GM19438 (cell line): ENCODE measurements around the gene ARL15.
"Not testable (repeated sequence)": the region's sequence is repeated elsewhere in the genome, so short reads cannot be mapped to it uniquely, and the experiment has no call there.

Experiments used
- ATAC-seq: cut with Tn5 transposase; IDR thresholded peaks from one replicate; pipeline ENCODE4 v1.9.1; 2021; ENCODE audit warnings: low read depth; ENCODE audit not compliant: unreplicated experiment

Gene ARL15

GRCh38 chr5:54001976-54002775 lies 308.2 kb downstream of the ARL15 start:
- no peak for ATAC-seq

DNA sequence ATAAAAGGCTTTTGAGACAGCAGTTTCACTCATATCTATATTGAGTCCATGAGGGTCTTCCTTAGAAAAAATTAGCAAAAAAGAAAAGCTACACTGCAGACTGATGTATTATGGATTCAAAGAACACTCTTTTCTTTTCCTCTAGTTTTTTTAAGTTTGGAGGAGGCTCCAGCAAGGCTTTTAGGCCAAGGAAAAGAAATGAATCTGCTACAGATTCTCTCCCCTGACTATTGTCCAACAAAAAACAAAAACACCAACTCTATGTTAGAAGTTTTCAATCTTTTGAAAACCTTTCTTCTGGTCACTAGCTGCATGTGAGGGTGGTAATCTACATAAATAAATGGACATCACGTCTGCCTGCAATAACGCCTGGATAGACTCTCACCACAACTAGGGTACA lies 310.4 kb downstream of the ARL15 start:
- ATAC-seq, result no peak

DNA sequence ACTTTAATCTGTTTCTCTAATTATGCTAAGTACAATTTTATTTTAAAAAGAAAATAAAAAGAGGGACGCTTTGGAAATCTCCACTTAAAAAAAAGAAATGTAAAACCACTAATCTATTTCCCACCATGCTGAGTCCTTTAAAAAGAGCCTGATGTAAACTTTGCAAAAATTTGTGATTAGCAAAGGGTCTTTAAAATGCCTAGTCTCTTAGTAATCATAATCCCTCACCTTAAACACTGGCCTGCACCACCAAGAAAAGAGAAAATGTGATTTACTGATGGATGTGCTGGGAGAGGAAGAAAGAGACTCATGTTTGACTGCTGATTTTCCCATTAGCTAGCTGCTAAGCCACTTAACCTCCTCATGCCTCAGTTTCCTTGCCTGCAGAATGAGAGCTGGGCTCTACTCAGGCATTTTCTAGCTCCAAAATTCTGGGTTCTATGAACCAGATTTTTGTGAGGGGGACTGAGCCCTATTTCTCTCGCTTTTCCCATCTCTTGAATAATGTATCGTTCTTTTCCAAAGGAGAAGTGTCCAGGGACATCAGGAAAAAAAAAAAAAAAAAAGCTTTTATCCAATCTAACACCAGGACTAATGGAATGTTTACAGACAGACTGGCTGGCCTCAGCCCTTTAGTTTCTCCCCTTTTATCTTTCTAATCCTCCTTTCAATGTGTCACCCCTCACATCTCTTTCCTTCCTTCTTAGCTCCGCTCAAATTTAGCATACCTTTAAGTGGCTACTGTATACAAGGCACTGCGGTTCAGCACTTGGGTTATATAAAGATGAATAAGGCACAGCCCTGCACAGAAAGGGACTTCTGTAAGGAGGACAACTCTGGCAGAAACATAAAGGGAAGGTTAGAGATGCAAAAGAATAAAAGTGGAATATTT lies 312.4 kb downstream of the ARL15 start:
- no peak for ATAC-seq

DNA sequence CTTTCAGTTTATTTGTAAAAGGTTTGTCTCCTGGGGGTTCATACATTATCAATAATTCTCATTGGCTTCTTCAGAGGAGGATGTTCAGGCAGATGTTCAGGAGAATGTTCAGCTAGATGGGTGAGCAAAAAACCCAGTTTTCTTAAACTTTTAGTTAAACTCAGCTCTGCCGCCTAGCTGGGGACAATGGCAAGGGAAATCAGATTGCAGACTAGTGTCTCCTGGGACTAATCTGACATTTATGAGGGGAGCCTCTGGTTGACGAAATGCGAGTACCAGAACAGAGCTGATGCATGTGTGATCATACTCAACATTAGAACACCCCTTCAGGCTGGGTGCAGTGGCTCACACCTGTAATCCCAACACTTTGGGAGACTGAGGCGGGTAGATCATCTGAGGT lies 314.4 kb downstream of the ARL15 start:
- no peak for ATAC-seq

DNA sequence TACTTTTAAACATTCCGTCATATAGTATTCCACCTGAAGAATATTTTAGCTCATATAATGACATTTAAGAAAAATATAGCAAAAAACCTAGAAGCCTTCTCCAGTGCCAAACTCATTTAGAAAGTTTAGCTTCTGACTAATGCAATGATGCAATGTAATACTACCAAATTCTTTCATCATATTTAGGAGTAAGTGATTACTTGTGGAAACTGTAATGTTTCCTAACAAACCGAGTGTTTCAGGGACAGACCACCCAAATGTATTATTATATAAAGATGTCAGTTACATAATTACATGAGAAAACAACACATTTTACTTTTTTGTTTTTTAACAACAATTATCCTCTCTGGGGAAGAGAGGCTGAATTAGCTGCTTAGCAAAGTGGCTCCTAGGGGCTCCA lies 316.2 kb downstream of the ARL15 start:
- no peak for ATAC-seq

DNA sequence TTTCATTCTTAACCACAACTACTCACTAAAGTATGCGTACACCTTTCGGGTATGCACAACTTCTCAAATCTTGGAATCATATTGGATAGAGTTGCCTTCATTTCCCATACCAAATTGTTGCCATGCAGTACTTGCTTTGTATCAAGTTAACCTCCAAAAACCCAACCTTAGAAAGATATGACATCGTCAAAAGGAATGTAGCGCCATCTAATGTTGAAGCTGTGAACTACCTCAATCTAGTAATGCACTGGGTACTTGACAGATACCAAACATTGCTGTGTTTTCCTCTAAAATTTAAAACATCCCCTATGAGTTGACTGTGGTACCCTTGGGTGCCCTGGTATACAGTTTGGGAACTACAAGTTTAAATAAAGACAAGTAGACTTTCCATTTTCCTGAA lies 318.4 kb downstream of the ARL15 start:
- no peak for ATAC-seq

GRCh38 chr5:53987101-53987500 lies 323.3 kb downstream of the ARL15 start:
- ATAC-seq, result no peak

- ATAC-seq, result no peak
Measured at GRCh38 chr5:53985796-53986195, 324.6 kb downstream of the ARL15 start.

DNA sequence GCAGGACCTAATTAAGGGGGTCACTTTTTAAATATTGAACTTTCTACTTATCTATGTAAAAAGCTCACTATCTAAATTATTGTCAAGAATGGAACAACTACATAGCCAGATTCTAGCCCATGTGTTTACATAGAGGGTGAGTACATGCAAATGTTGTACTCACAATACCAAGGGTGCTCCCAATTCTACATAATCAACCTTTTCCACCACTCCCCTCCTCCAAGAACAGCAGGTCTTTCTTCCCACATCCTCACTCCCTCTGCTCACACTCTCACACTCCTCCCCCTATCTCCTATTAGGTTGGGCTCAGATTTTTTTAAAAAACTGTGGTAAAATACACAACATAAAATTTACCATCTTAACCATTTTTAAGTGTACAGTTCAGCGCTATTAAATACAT lies 325.4 kb downstream of the ARL15 start:
- ATAC-seq, result no peak

DNA sequence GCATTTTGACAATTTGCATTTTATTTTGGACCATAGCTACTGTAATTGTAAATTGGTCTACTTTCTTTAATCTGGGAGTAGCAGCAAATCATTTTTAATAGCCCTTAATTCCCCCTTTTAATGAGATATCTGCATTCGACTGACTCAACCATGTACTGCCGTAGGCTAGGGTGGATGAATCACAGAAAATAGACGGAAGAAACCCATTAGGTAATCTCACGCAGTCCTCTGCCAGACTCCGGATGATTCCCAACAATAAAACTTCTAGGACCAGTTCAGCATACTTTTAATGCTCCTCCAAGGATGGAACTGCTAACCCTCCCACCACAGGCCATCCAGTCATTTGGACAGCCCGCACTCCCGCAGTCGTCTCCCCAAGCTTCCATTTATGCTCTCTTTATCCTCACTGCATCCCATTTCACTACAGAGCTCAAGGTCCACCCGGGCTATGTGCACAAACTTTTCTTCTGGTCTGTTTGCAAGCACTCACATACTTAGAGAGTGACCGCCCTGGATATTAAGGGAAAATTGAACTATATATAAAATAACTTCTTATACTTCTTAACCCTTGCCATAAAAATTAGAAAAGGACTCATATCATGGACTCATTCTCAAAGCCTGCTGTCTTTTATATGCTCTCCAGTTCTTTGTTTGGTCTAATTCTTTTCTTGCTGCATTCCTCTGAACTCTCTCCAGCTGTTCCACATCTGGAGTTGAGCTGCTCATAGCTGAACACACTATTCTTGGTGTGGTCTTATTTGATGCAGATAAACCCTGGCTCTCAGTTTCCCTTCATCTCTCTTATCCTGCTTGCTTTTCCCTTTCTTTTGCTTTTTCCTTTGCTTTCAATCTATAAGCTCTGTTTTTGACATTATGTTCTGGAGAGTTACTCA lies 326.6 kb downstream of the ARL15 start:
- no peak for ATAC-seq

DNA sequence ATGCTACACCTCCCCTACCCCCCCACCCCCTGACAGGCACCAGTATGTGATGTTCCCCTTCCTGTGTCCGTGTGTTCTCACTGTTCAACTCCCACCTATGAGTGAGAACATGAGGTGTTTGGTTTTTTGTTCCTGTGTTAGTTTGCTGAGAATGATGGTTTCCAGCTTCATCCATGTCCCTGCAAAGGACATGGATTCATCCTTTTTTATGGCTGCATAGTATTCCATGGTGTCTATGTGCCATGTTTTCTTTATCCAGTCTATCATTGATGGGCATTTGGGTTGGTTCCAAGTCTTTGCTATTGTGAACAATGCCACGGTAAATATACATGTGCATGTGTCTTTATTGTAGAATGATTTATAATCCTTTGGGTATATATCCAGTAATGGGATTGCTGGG lies 328.1 kb downstream of the ARL15 start:
- ATAC-seq, result not testable (repeated sequence)

GRCh38 chr5:53980061-53980460 lies 330.3 kb downstream of the ARL15 start:
- no peak for ATAC-seq

DNA sequence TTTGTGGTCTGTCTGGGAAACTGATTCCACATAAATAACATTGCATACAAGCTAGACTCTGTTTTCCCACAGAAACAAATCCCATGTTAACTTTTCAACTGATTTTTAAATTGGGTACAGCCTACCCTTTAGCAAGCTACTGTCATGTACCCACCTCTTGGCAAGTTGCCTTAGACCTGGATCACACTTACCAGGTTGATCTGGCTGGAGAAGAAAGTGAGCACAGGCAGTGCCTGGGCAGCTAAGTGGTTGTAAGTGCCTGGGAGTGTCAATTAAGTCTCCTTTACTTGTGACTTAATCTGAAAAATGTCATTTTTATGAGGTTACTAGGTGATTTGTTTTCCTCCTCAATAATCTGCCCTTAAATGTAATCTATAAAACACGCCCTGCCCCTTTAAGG lies 336.4 kb downstream of the ARL15 start:
- no peak for ATAC-seq

DNA sequence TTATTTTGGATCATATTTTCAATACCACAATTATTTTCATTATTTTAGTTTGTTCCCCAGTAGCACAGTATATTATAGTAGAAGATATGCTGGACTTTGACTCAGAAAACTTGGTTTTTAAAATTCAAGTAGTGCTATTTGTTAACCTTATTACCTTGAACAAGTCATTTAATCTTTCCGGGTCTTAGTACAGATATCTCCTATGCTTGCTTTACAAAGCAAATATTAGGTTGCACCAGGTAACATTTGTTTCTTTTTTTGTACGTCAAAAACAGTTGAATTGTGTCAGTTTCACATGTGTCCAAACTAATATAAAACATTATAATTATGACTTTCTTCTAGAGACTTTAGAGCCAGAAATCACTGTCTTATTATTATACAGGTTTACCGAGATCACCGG lies 338.1 kb downstream of the ARL15 start:
- ATAC-seq, result no peak

DNA sequence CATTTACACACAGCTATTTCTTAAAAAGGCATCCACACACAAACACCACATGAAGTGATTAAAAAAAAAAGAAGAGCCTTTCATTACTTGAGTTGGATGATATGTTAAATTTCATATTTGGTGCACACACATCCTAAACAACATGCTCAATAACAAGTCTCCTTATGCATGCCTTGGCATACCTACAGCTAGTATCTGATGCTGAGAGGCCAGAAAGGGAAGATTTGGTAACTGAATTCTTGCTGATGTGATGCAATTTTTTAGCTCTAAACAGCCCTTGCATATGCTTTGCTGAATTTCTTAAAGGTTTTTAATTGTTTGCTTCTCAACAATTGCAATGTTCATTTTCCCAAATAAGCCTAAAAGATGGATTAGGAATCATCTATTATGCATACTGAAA lies 338.8 kb downstream of the ARL15 start:
- no peak for ATAC-seq

DNA sequence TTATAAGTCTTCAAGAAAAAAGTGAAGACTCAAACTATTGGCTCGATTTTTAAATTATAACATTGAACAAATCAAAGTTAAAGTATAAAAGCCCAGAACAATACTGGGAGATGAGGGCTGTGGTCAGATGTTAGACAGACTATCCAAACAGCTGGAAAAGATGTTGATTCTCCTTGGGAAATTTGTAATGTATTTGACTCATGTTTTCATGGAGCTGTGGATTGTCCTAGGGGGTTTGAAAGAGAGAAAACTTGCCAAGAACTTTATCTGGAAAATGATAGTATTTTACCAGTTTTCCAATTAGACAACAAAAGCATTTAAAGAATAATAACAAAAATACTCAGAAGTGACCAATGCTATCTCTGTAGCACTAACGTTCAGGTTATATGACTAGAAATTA lies 339.2 kb downstream of the ARL15 start:
- ATAC-seq, result no peak

GRCh38 chr5:53970475-53970874 lies 339.9 kb downstream of the ARL15 start:
- no peak for ATAC-seq

DNA sequence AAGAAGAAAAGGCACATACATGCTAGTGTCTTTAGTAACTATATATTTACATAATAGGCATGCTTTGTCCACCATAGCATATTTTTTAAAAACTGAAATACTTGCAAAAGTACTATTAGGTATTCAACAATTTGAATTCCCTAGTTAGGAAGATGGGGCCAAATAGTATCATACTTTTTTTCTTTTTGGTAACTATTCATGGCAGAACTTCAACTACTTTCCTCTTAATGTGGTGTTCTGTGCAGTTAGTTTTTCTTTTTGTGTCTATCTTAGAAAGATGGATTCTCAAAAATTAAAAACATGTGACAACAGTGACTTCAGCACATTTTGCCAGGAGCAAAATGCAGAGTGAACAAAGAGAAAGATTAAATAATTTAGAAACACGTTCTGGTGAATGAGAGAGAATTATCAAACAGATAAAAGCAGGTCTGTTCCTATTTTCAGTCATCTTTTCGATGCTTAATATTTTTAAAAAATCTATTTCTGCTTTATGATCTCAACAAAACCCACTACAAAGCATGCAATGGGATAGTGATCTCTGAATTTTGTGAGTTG lies 341.1 kb downstream of the ARL15 start:
- no peak for ATAC-seq

DNA sequence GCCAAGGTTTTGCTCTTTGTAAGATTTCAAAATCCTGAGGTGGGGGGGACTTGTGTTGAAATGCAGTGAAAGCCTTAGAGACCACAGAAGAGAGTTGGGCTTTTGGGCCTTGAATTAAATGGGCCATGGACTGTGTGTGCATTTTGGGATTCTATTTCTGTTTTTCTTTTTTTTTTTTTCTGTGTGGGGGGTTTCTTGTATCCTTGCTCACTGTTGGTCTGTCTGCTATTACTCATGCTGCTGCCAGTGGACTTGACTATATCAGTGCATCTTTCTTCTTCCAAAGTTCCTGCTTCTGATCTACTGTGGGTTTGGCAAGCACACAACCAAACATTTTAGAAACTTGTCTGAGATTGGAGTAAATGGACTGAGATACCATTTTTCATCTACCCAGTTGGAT lies 344.9 kb downstream of the ARL15 start:
- ATAC-seq, result no peak

DNA sequence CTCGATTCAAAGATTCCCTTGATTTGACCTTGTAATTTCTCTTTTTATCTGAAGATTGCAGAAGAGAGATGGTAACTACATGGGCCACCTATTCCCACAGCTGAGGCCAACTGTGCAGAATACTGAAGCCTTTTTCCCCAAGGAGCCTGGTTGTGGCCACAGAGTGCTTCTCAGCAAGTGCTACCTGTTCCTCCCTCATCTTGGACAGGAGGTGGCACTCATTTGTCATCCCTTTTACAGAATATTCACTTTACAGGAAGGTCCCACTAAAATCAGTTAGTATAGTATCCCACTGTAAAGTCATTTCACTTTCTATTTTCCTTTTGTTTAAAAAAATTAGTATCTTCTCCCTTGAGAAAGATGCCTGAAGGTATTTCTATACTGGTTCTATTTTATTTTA lies 346.4 kb downstream of the ARL15 start:
- no peak for ATAC-seq

DNA sequence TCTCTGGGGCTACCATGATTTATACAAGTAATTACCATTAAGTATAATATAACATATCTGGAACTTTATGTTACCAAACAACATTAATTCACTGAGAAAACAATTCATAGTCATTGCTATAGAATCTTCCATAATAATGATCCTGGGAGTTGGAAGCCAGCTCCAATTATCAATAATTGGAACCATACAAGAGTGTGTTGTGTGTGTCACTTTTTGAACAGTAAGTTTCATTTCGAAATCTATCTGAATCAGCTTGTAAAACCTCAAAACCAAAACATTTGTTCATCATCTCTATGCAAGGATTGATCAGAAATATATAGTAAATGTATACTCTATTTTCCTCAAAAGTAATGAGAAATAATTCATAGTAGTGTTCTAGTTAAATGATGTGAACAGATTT lies 348.1 kb downstream of the ARL15 start:
- no peak for ATAC-seq
